Parathyroid adenoma (tissue), 2 donors: Measurements from ENCODE around the gene GNLY.

Source experiments
- H2AFZ ChIP-seq: fragments of 300-600 bp; sonication (generic); one replicate; pipeline ENCODE4 v1.7.0; 2017; ENCODE audit warnings: antibody characterized with exemption, mild to moderate bottlenecking
- H3K27ac ChIP-seq: fragments of 300-600 bp; sonication (generic); one replicate; pipeline ENCODE4 v1.7.0; 2017
- H3K27me3 ChIP-seq: fragments of 300-600 bp; sonication (generic); one replicate; pipeline ENCODE4 v1.7.0; 2017; ENCODE audit warnings: low read length; ENCODE audit not compliant: control insufficient read depth, insufficient read depth
- H3K36me3 ChIP-seq: fragments of 300-600 bp; sonication (generic); one replicate; pipeline ENCODE4 v1.7.0; 2017; ENCODE audit warnings: low read length; ENCODE audit not compliant: control insufficient read depth, insufficient read depth
- H3K4me1 ChIP-seq: fragments of 300-600 bp; sonication (generic); one replicate; pipeline ENCODE4 v1.7.0; 2017; ENCODE audit warnings: control low read depth
- H3K4me2 ChIP-seq: fragments of 300-600 bp; sonication (generic); one replicate; pipeline ENCODE4 v1.7.0; 2017; ENCODE audit warnings: low read length
- H3K4me3 ChIP-seq: fragments of 300-600 bp; sonication (generic); one replicate; pipeline ENCODE4 v1.7.0; 2017; ENCODE audit warnings: low read depth, low read length
- H3K79me2 ChIP-seq: fragments of 300-600 bp; sonication (generic); one replicate; pipeline ENCODE4 v1.7.0; 2017; ENCODE audit warnings: control low read depth
- H3K9ac ChIP-seq: fragments of 300-600 bp; sonication (generic); one replicate; pipeline ENCODE4 v1.7.0; 2017; ENCODE audit warnings: mild to moderate bottlenecking
- H3K9me3 ChIP-seq: fragments of 300-600 bp; sonication (generic); one replicate; pipeline ENCODE4 v1.7.0; 2017; ENCODE audit warnings: low read length; ENCODE audit not compliant: control insufficient read depth
- TF ChIP-seq, protein P1 (sequence below): fragments of 300-600 bp; sonication (generic); IDR thresholded peaks from one replicate; pipeline ENCODE4 v1.7.0; 2017; ENCODE audit warnings: antibody characterized with exemption, mild to moderate bottlenecking
- donor health status: primary hyperparathyroidism.

The GNLY gene

GRCh38 chr2:85706599-85707296 lies 12.6 kb downstream of the GNLY start:
- no peak overlapping the region for H3K27ac ChIP-seq
- no peak overlapping the region for H3K9ac ChIP-seq
- H3K36me3 ChIP-seq = no peaks in the 10 kb centered on the region
- no peaks in the 10 kb centered on the region for H3K4me1 ChIP-seq
- H3K9me3 ChIP-seq = no peaks in the 10 kb centered on the region
- no peak overlapping the region for H2AFZ ChIP-seq
- H3K4me3 ChIP-seq = no peak overlapping the region
- TF ChIP-seq, protein P1, sequence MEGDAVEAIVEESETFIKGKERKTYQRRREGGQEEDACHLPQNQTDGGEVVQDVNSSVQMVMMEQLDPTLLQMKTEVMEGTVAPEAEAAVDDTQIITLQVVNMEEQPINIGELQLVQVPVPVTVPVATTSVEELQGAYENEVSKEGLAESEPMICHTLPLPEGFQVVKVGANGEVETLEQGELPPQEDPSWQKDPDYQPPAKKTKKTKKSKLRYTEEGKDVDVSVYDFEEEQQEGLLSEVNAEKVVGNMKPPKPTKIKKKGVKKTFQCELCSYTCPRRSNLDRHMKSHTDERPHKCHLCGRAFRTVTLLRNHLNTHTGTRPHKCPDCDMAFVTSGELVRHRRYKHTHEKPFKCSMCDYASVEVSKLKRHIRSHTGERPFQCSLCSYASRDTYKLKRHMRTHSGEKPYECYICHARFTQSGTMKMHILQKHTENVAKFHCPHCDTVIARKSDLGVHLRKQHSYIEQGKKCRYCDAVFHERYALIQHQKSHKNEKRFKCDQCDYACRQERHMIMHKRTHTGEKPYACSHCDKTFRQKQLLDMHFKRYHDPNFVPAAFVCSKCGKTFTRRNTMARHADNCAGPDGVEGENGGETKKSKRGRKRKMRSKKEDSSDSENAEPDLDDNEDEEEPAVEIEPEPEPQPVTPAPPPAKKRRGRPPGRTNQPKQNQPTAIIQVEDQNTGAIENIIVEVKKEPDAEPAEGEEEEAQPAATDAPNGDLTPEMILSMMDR = no peak
- H3K4me2 ChIP-seq = no peak overlapping the region
- no peaks in the 10 kb centered on the region for H3K79me2 ChIP-seq
- no peaks in the 10 kb centered on the region for H3K27me3 ChIP-seq

DNA sequence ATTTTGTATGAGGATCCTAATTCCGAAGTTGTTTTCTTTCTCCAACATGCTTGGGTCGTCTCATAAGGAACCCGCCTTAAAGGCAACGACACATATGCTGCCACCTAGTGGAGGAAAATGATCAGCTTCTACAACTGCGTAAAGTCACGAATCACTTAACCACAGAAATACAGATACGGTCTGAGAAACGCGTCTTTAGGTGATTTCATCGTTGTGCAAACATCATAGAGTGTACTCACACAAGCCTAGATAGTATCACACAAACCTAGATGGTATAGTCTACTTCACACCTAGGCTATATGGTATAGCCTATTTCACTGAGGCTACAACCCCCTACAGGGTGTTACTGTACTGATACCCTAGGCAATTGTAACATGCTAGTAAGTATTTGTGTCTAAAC lies 13.1 kb downstream of the GNLY start:
- H3K4me3 ChIP-seq = no peak overlapping the region
- no peaks in the 10 kb centered on the region for H3K27me3 ChIP-seq
- no peaks in the 10 kb centered on the region for H3K36me3 ChIP-seq
- no peak overlapping the region for H3K9ac ChIP-seq
- no peaks in the 10 kb centered on the region for H3K4me1 ChIP-seq
- no peak overlapping the region for H3K4me2 ChIP-seq
- no peaks in the 10 kb centered on the region for H3K9me3 ChIP-seq
- H3K27ac ChIP-seq = no peak overlapping the region
- H2AFZ ChIP-seq = no peak overlapping the region
- TF ChIP-seq, protein P1 = peak; percentile 93
- H3K79me2 ChIP-seq = no peaks in the 10 kb centered on the region

GRCh38 chr2:85708641-85709040 lies 14.5 kb downstream of the GNLY start:
- peak overlapping the region; percentile 75 for H3K27ac ChIP-seq

GRCh38 chr2:85709401-85709811 lies 15.2 kb downstream of the GNLY start:
- Histone ChIP-seq H3K27ac (peak overlapping the region; percentile 75), H3K4me1 (no peaks in the 10 kb centered on the region), H3K4me2 (no peak overlapping the region), H3K36me3 (no peaks in the 10 kb centered on the region), H2AFZ (no peak overlapping the region), H3K79me2 (no peaks in the 10 kb centered on the region), H3K9ac (no peak overlapping the region), H3K9me3 (no peaks in the 10 kb centered on the region), H3K27me3 (no peaks in the 10 kb centered on the region), H3K4me3 (no peak overlapping the region)
- TF ChIP-seq, protein P1 = no peak

More at GRCh38 chr2:85708641-85709040, 14.5 kb downstream of the GNLY start:
- Histone ChIP-seq H3K4me1 (no peaks in the 10 kb centered on the region), H3K4me2 (no peak overlapping the region), H2AFZ (no peak overlapping the region), H3K9me3 (no peaks in the 10 kb centered on the region), H3K36me3 (no peaks in the 10 kb centered on the region), H3K4me3 (no peak overlapping the region), H3K27me3 (no peaks in the 10 kb centered on the region), H3K9ac (no peak overlapping the region), H3K79me2 (no peaks in the 10 kb centered on the region)
- TF ChIP-seq, protein P1 = no peak
